ENCODE results near the gene THAP12. TPM values are rescaled to one million over a fixed set of nuclear protein-coding genes. Genes with fewer than 3 reads are reported as not detected.

THAP12 gene
- total RNA-seq, 1 donor from 2014 or later, result 34.3 TPM

- no peaks in the 10 kb centered on the region for H3K9me3 ChIP-seq
- intact Hi-C loops (cut with DNase I), result no loop called here
- H3K4me3 ChIP-seq, result no peak overlapping the region
- DNase-seq (no peak), ATAC-seq (no peak)
- no peak overlapping the region for H3K27ac ChIP-seq
- H3K27me3 ChIP-seq (ENCODE audit: low read depth), result no peaks in the 10 kb centered on the region
- no peaks in the 10 kb centered on the region for H3K36me3 ChIP-seq
- peaks cover 5% of the 10 kb centered on the region for H3K4me1 ChIP-seq
- no peak for TF ChIP-seq CTCF (IDR thresholded peaks at IDR 0.05)
These were observed 77.9 kb downstream of the THAP12 start for GRCh38 chr11:76302996-76303395.

Other genes starting within 250 kb of the THAP12 start
- 9.2 TPM for gene WNT11, start 174.6 kb downstream of the THAP12 start, total RNA-seq
- gene GVQW3, start 191 bp upstream of the THAP12 start, total RNA-seq, result 3.3 TPM
- gene EMSY, start 63.9 kb upstream of the THAP12 start, total RNA-seq, result 21.1 TPM